ENCODE results near the gene ACOX1.
"Not testable (repeated sequence)": the region's sequence is repeated elsewhere in the genome, so short reads cannot be mapped to it uniquely, and the experiment has no call there.

Gene ACOX1

GRCh38 chr17:75979705-75980187 lies 780 bp upstream of the ACOX1 start:
- DNase-seq, result no peak

GRCh38 chr17:75976175-75976848 lies 2.7 kb downstream of the ACOX1 start:
- DNase-seq, result no peak

DNA sequence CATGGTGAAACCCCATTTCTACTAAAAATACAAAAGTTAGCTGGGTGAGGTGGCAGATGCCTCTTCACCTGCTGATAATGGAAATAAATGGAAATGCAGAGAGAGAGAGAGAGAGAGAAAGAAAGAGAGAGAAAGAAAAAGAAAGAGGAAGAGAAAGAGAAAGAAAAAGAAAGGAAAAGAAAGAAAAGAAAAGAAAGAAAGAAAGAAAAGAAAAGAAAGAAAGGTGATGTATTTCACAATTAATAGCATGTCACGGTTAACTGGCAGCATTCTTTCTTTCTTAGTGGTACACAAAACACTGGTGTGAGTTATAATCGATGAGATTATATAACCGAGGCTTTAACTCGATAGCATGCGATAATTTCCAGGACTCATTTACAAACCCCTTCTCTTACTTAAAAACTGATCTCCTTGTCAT lies 3.2 kb downstream of the ACOX1 start:
- no peak for DNase-seq

GRCh38 chr17:75975187-75975586 lies 3.8 kb downstream of the ACOX1 start:
- not testable (repeated sequence) for DNase-seq

GRCh38 chr17:75970626-75971025 lies 8.3 kb downstream of the ACOX1 start:
- no peak for DNase-seq

DNA sequence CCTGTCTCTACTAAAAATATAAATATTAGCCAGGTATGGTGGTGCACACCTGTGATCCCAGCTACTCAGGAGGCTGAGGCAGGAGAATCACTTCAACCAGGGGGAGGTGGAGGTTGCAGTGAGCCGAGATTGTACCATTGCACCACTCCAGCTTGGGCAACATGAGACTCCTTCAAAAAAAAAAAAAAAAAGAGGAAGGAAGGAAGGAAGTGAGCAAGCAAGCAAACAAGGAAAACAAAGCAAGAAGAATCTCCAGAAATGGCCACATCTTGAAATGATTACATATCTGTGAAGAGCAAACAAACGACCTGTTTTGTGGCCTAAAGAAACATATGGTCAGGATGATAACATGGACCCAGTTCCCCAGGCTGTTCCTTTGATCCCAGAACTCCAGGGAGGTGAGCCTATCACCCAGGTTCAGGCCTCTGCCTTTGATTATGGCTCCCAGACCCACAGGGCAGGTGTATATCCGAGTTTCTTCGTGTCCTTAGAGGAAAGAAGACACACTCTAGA lies 8.9 kb downstream of the ACOX1 start:
- no peak for DNase-seq

GRCh38 chr17:75969044-75969443 lies 9.9 kb downstream of the ACOX1 start:
- not testable (repeated sequence) for DNase-seq

GRCh38 chr17:75965468-75965867 lies 13.5 kb downstream of the ACOX1 start:
- no peak for DNase-seq

DNA sequence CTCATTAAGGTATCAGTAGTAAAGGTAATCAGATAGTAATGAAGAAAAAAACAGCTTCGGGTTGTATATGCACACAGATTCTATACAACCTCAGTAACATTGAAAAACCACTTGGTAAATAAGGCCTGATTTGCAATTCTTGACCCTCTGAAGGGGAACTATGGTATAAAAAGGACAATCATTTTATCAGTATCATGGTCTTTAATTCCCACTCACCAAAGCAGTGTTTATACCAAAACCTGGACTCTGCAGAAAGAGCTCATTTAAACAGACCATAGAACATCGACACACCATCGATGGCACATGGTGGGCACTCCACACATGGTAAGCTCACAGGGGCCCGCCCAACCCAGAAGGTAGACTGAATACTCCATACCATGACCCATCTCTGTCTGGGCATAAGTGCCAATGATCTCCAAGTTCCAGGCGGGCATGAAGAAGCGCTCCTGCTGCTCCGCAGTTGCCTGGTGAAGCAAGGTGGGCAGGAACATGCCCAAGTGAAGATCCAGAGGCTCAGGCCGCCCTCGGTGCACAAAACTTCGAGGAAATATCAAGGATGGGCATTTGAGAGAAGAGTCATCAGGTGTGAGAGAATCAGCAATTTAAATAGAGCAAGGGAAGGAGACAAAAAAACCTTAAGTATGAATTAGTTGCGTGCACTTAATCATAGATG lies 19.0 kb downstream of the ACOX1 start:
- DNase-seq, result no peak

DNA sequence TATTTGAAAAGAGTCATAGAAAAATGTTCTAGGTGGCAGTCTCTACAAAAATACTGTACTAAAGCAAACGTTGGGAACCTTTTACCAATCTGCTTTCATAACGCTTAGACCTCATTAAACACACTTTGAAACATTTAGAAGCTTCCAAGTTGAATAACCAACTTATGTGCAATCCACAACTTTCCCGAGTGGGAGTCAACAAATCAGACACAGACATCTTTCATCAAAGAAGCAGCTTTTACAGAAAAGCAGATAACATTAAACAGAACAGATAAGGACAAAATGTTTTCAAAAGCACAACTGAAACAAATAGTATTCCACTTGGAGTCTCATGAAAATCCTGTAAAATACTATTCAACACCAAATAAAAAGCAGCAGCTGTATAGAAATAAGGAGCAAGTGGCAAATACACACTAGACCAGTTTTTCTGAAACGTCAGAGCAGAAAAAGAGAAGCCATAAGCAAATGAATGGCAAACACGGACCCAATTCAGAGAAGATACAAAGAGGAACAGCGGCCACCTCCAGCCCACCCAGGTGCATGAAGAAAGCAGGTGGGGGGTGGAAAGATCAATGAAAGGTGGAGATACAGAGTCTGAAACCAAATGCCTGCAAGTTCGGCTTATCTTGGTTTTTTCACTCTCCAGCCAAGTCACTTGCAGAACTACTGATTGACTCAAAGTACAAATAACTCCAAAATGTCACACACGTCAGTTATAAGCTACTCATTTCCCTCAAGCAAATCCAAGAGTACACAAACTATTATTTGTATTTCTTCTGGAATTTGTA lies 19.7 kb downstream of the ACOX1 start:
- DNase-seq, result no peak

DNA sequence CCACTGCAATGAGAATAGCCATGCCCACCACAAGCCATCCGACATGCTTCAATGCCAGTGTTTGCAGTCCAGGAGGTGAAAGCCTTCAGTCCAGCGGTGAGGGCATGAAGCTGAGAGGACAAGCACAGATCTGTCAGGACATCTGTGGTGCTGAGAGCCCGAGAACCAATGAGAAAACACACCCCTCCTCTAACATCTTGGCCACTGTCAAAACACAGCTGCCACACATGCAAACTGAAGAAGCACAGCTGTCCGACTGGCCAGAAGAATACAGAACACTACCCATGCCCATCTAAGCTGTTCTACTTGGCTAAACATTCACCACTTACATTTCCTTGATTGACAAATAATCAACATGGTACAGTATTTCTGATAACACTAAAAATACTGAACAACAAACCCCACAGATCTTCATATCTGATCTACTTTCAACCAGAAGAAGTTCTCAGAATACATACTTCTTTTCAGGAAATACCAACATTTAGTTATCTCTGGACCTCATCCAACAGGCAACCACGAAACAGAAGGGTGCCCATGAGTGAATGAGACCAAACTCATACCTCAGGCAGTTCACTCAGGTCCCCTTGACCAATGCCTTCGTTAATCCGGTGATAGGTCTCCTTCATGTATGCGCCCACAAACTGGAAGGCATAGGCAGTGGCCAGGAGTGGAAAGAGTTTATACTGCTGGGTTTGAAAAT lies 28.0 kb downstream of the ACOX1 start:
- no peak for DNase-seq

- no peak for DNase-seq
These were observed 28.5 kb downstream of the ACOX1 start for GRCh38 chr17:75950421-75950820.

GRCh38 chr17:75945211-75945610 lies 33.8 kb downstream of the ACOX1 start:
- no peak for DNase-seq

- DNase-seq, result no peak
These were observed 35.5 kb downstream of the ACOX1 start for GRCh38 chr17:75943491-75943890.

DNA sequence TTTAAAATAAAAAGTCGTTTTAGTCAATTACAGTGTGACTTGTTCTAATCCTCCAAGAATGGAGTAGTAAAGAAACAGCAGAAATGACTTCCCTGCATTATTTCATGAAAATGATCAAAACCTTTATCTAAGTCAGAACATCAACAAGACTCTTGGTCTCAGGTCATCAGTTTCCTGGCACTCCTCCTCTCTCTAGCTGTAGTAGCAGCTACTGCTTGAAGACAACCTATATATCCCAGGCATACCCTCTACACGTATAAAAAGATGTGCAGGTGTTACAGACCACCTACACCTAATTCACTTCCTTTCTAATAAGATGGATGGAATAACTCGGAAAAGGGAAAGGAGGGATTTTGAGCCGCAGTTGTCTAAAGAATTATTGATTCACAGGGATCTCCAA lies 36.5 kb downstream of the ACOX1 start:
- DNase-seq, result no peak

GRCh38 chr17:75941442-75941819 lies 37.5 kb downstream of the ACOX1 start:
- no peak for DNase-seq

DNA sequence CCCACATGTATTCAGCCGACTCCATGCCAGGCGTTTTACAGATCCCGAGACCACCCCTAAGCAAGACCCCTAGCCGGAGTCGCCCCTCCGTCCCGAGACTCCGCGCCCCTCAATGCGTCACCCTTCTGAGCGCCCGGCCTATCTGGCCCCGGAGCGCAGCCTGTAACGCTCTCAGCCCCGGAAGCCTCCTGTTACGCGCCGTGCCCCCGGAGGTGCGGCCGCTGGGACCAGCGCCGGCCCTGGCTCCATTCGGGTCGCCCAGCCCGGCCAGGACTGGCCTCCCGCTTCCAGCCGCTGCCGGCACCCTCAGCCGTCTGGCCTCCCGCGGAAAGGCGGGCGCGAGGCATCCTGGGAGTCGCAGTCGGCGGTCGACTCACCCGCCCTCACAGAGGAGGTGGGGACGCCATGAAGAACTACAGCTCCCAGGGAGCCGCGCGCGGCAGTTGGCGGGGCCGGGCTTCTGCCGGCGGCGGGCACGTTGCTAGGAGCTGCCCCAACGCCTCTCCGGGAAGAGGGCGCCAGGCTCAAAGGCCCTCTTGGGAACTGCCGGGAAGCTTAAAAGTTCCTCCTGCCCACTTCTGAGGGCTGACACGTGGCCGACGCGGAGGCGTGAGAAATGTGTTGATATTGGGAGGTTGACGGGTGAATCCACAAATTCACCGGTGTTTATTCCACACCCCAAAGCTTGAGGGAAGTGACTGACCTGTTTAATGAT lies 38.1 kb downstream of the ACOX1 start, which contains the start of gene FBF1:
TSS of gene FBF1 (minus strand) at position 316 of the 715 bp plus-strand sequence. CDS start 2,893 bp downstream, outside the sequence.
- DNase-seq, result peak; percentile 81 to 88

GRCh38 chr17:75937652-75938051 lies 41.3 kb downstream of the ACOX1 start:
- DNase-seq, result no peak

DNA sequence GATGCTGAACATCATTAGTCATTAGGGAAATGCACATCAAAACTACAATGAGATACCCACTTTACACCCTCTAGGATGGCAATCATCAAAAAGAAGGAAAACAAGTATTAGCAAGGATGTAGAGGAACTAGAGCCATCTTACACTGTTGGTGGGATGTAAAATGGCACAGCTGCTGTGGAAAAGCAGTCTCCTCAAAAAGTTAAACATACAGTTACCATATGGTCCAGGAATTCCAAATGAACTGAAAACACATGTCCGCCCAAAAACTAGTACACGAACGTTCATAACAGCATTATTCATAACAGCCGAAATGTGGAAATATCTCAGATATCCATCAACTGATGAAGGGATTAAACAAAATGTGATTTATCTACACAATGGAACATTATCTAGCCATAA lies 45.2 kb downstream of the ACOX1 start:
- no peak for DNase-seq

DNA sequence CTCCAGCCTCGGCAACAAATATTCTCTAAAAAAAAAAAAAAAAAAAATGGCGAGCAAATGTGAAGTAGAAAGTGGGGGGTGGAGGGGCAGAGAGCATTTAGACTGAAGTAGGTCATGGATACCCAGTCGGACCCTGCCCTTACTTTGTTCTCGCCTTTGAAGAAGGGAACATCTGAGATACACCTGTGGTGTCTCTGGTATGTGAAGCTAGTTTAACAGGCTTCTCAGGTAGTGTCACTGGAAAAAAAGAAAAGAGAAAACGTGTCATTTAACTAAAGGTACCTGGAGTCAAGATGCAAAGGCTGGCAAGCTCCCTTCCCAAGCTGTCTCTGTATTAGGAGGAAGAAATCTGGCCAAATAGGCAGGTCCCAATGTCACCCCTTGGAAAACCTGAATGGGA lies 46.1 kb downstream of the ACOX1 start:
- DNase-seq, result no peak

- DNase-seq, result no peak
These were observed 47.9 kb downstream of the ACOX1 start for GRCh38 chr17:75931062-75931461.

DNA sequence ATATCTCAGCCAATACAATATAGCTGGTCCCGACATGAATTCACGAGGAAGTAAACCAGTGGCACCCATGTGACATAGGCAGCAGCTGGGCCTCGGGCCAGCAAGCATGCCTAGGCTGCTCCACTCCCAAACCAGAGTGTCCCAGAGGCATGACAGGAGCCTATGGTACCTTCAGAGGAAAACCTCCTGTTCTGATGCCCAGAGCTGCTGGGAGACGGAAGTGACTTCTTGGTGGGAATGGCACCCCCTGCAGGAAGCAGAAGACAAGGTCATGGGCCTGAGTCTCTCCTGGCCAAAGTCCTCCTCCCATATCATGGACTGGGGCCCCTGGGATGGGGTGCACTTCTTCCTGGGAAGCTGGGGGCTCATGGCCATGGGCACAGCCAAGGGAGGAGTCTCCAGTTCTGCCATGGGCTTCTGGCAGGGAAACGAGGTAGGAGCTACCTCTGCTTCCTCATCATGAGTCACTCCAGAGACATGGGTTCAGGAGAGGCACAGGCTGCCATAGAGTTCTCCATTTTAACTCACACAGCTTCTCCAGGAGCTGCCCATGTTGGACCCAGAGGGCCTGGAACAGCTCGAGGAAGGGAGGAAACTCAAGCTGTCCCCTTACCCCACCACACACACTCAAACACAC lies 51.6 kb downstream of the ACOX1 start:
- DNase-seq, result no peak
